ENCODE results near the gene SNRPA. TPM values are rescaled to one million over a fixed set of nuclear protein-coding genes. Genes with fewer than 3 reads are reported as not detected.

Gene SNRPA
- total and polyA plus RNA-seq, 2 of the 8 experiments (the other 6 are each of a cell fraction or from before 2014, with no cell fraction given), result 201 to 202 TPM

- TF ChIP-seq, protein P1, sequence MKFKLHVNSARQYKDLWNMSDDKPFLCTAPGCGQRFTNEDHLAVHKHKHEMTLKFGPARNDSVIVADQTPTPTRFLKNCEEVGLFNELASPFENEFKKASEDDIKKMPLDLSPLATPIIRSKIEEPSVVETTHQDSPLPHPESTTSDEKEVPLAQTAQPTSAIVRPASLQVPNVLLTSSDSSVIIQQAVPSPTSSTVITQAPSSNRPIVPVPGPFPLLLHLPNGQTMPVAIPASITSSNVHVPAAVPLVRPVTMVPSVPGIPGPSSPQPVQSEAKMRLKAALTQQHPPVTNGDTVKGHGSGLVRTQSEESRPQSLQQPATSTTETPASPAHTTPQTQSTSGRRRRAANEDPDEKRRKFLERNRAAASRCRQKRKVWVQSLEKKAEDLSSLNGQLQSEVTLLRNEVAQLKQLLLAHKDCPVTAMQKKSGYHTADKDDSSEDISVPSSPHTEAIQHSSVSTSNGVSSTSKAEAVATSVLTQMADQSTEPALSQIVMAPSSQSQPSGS (IDR thresholded peaks at IDR 0.05; ENCODE audit: low read length), result no peak
These were observed 40.3 kb downstream of the SNRPA start (continued) for GRCh38 chr19:40791349-40791748.

Data from H1 (cell line).